GM18870 (cell line): ENCODE results near the gene PCDHGB6.
"Not testable (repeated sequence)": the region's sequence is repeated elsewhere in the genome, so short reads cannot be mapped to it uniquely, and the experiment has no call there.

Source experiments
- ATAC-seq: cut with Tn5 transposase; IDR thresholded peaks from one replicate; pipeline ENCODE4 v1.9.1; 2021; ENCODE audit warnings: moderate library complexity; ENCODE audit not compliant: unreplicated experiment

Gene PCDHGB6

GRCh38 chr5:141417494-141418172, 9.8 kb downstream of the PCDHGB6 start, which contains the start of gene PCDHGB7:
Gene PCDHGB7 (plus strand): TSS chr5:141417677. CDS start chr5:141417860, 183 bp downstream.
- peak; percentile 68 for ATAC-seq

DNA sequence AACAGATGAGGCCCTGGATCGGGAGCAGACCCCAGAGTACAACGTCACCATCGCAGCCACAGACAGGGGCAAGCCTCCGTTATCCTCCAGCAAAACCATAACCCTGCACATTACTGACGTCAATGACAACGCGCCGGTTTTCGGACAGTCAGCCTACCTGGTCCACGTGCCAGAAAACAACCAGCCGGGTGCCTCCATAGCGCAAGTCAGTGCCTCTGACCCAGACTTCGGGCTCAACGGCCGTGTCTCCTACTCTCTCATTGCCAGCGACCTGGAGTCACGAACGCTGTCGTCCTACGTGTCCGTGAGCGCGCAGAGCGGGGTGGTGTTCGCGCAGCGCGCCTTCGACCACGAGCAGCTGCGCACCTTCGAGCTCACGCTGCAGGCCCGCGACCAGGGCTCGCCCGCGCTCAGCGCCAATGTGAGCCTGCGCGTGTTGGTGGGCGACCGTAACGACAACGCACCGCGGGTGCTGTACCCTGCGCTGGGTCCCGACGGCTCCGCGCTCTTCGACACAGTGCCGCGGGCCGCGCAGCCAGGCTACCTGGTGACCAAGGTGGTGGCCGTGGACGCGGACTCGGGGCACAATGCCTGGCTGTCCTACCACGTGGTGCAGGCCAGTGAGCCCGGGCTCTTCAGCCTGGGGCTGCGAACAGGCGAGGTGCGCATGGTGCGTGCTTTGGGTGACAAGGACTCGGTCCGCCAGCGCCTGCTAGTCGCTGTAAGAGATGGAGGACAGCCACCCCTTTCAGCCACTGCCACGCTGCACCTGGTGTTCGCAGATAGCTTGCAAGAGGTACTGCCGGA, 11.5 kb downstream of the PCDHGB6 start:
- no peak for ATAC-seq

GRCh38 chr5:141420855-141421488, 13.2 kb downstream of the PCDHGB6 start, which contains the start of gene PCDHGA11:
Gene PCDHGA11 (plus strand): TSS chr5:141421051. CDS start chr5:141421228, 177 bp downstream.
- ATAC-seq: no peak

GRCh38 chr5:141421489-141421855, 13.7 kb downstream of the PCDHGB6 start:
- ATAC-seq: no peak

DNA sequence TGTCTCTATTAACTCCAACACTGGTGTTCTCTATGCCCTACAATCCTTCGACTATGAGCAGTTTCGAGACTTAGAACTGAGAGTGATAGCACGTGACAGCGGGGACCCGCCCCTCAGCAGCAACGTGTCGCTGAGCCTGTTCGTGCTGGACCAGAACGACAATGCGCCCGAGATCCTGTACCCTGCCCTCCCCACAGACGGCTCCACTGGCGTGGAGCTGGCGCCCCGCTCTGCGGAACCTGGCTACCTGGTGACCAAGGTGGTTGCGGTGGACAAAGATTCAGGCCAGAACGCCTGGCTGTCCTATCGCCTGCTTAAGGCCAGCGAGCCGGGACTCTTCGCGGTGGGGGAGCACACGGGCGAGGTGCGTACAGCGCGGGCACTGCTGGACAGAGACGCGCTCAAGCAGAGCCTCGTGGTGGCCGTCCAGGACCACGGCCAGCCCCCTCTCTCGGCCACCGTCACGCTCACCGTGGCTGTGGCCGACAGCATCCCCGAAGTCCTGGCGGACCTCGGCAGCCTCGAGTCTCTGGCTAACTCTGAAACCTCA, 15.0 kb downstream of the PCDHGB6 start:
- ATAC-seq: no peak

GRCh38 chr5:141427783-141428426, 20.1 kb downstream of the PCDHGB6 start:
- ATAC-seq: no peak

GRCh38 chr5:141430332-141431113, 22.7 kb downstream of the PCDHGB6 start, which contains the start of gene PCDHGA12:
Gene PCDHGA12 (plus strand): TSS chr5:141430507. CDS start chr5:141430760, 253 bp downstream.
- ATAC-seq: peak; percentile 93

- ATAC-seq: no peak
Observed at GRCh38 chr5:141431286-141431685, 23.5 kb downstream of the PCDHGB6 start.

DNA sequence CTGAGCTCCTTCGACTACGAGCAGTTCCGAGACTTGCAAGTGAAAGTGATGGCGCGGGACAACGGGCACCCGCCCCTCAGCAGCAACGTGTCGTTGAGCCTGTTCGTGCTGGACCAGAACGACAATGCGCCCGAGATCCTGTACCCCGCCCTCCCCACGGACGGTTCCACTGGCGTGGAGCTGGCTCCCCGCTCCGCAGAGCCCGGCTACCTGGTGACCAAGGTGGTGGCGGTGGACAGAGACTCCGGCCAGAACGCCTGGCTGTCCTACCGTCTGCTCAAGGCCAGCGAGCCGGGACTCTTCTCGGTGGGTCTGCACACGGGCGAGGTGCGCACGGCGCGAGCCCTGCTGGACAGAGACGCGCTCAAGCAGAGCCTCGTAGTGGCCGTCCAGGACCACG, 24.5 kb downstream of the PCDHGB6 start:
- not testable (repeated sequence) for ATAC-seq

- ATAC-seq: not testable (repeated sequence)
Observed at GRCh38 chr5:141432726-141433125, 24.9 kb downstream of the PCDHGB6 start.

DNA sequence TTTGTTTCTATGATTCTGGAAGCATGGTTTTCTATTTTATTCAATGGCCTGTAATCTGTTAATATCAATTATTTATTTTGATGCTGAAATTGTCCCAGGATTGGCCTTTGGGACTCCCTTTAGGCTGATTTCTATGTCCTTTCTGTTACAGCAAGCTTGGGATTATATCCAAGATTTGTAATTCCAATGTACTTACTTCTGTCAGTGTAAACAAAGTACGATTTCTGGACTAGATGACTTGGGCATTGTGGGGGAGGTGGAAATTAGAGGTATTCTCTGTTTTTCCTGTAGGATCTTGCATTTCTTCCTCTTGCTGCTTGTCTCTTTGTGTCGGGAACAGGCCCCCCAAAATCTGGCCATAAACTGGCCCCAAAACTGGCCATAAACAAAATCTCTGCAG, 26.2 kb downstream of the PCDHGB6 start:
- ATAC-seq: no peak

DNA sequence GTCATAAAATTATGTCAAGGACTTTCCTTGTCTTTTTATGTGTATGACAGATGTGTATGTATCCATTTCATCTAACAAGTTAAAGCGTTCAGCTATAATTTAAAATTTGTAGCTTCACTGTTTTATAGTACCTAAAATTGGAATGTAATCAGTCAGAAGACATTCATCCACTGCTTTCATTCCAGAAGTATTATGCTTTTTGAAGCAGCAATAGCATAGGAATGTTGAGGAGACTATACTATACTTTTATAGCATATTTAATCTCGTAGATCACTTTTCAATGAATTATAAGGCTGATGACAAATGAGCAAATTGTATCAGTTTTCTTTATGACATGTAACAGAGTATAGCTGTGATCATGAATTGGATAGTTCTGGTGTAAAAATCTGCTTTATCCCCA, 29.4 kb downstream of the PCDHGB6 start:
- ATAC-seq: no peak

GRCh38 chr5:141439411-141440141, 31.8 kb downstream of the PCDHGB6 start:
- ATAC-seq: no peak

GRCh38 chr5:141440341-141440740, 32.5 kb downstream of the PCDHGB6 start:
- ATAC-seq: no peak

GRCh38 chr5:141441571-141442170, 33.9 kb downstream of the PCDHGB6 start:
- no peak for ATAC-seq
